Measurements from ENCODE around the gene SPDYE4.
A peak's percentile ranks its signal among the peaks of the same experiment; 100 is the strongest.

Gene SPDYE4

GRCh38 chr17:8726941-8727555 is 31.3 kb downstream of the SPDYE4 start:
- no peak for TF ChIP-seq CTCF (conservative IDR thresholded peaks at IDR 0.05; ENCODE audit: low read depth, low read length)
- no peak overlapping the region for H3K4me3 ChIP-seq (ENCODE audit: low read depth, low read length)
- DNase-seq (ENCODE audit: low read depth) = peak; percentile 16

- no peak overlapping the region for H3K4me3 ChIP-seq (ENCODE audit: low read depth, low read length)
- TF ChIP-seq CTCF (conservative IDR thresholded peaks at IDR 0.05; ENCODE audit: low read depth, low read length) = no peak
- DNase-seq (ENCODE audit: low read depth) = no peak
Measured at GRCh38 chr17:8725881-8726876, 32.2 kb downstream of the SPDYE4 start.

GRCh38 chr17:8724451-8724850 is 33.9 kb downstream of the SPDYE4 start:
- H3K4me3 ChIP-seq (ENCODE audit: low read depth, low read length) = no peak overlapping the region
- no peak for DNase-seq (ENCODE audit: low read depth)
- TF ChIP-seq CTCF (conservative IDR thresholded peaks at IDR 0.05; ENCODE audit: low read depth, low read length) = no peak

GRCh38 chr17:8720596-8720995 is 37.8 kb downstream of the SPDYE4 start:
- DNase-seq (ENCODE audit: low read depth) = no peak
- no peak for TF ChIP-seq CTCF (conservative IDR thresholded peaks at IDR 0.05; ENCODE audit: low read depth, low read length)

GRCh38 chr17:8719291-8720246 is 38.8 kb downstream of the SPDYE4 start:
- DNase-seq (ENCODE audit: low read depth) = no peak
- H3K4me3 ChIP-seq (ENCODE audit: low read depth, low read length) = no peak overlapping the region
- TF ChIP-seq CTCF (conservative IDR thresholded peaks at IDR 0.05; ENCODE audit: low read depth, low read length) = no peak

More at GRCh38 chr17:8720596-8720995, 37.8 kb downstream of the SPDYE4 start:
- no peak overlapping the region for H3K4me3 ChIP-seq (ENCODE audit: low read depth, low read length)

GRCh38 chr17:8718001-8718563 is 40.3 kb downstream of the SPDYE4 start:
- no peak for TF ChIP-seq CTCF (conservative IDR thresholded peaks at IDR 0.05; ENCODE audit: low read depth, low read length)
- no peak for DNase-seq (ENCODE audit: low read depth)

More at GRCh38 chr17:8718001-8718563, 40.3 kb downstream of the SPDYE4 start:
- no peak overlapping the region for H3K4me3 ChIP-seq (ENCODE audit: low read depth, low read length)

All from choroid plexus epithelial cell (primary cell).